GM19351 (cell line): ENCODE data around the gene AK2.
"Not testable (repeated sequence)": the region's sequence is repeated elsewhere in the genome, so short reads cannot be mapped to it uniquely, and the experiment has no call there.

Experiments
- ATAC-seq: cut with Tn5 transposase; IDR thresholded peaks from one replicate; pipeline ENCODE4 v1.9.1; 2021; ENCODE audit warnings: mild to moderate bottlenecking, moderate library complexity; ENCODE audit not compliant: unreplicated experiment

AK2 gene

GRCh38 chr1:33055210-33056008 lies 18.7 kb upstream of the AK2 start:
- ATAC-seq: no peak

DNA sequence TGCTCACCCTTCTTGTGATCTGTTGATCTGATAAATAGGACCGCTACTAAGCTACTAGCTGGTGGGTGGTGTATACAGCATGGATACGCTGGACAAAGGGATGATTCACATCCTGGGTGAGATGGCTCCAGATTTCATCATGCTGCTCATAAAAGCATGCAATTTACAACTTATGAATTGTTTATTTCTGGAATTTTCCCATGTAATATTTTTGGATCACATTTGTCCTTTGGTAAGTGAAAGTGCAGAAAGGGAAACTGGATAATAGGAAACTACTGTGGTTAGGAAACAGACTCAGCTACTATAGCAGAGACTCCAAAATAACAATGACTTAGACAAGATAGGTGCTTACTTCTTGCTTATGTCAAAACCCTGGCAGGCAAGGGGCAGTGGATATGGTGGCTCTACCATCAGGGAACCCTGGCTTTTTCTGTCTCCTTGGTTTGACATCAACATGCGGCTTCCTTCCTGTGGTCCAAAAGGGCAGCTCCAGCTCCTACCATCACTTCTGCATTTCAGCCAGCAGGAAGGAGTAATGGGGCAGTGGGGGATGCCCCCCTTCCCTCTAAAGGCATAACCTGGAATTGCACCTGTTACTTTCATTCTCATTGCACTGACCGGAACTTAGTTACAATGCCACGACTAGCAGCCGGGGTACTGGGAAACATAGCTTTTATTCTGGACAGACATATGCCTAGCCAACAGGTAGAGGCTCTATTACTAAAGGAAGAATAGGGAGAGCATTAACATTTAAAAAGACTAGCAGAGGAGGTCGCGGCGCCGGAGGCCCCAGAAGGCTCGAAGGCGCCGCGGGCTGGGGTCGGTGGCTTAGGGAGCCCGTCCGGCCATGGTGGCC lies 13.8 kb upstream of the AK2 start:
- ATAC-seq: no peak

DNA sequence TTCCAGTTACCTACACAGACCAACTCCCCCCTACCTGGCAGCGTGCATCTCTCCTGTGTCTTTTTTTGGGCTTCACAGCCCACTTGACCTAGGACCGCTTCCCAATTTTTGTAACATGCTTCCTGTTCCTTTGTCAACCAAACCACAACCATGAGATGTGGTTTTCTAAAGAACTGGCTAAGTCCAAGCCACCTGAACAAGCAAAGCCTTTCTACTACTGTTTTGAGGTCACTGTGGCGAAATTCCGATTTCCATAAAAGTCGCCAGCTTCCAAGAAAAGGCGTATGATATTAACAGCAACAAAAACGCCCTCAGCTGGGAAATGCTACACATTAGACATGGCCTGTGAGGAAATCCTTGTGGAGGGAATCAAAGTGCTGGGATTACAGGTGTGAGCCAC lies 12.7 kb upstream of the AK2 start:
- no peak for ATAC-seq

DNA sequence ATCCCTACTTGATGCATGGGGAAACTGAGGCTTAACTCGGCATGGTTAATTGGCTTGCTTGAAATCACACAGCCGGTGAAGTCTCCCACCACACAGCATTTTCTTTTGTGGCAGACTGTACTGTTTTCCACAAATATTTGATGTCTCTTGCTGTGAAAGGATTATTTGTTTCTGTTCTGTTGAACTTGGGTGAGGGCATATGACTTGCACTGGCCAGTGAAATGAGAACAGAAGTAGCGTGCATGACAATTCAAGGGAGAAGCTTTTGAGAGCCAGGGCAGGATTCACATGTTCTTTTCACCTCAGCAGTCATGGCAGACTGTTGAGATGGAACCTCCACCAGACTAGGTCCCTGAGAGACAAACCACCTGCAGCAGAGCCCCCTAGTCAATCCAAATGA lies 11.7 kb upstream of the AK2 start:
- ATAC-seq: no peak

DNA sequence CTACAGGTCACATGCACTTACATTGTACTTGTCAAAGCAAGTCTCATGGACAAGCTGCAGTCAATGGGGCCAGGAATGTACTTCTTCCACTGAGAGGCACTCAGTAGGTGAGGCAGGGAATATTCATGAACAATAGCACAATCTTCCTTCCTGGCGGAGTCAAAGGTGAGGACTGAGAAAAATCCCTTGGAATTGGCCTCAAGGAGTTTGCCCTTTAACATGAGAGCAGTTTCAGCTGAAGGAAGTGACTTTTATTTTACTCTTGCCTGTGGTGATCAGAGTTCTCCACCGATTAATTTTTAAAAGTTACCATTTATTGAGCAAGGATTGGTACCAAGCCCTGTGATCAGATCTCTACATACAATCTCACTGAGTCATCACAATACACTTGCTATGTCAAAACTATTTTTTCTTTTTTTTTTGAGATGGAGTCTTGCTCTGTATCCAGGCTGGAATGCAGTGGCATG lies 11.2 kb upstream of the AK2 start:
- no peak for ATAC-seq

DNA sequence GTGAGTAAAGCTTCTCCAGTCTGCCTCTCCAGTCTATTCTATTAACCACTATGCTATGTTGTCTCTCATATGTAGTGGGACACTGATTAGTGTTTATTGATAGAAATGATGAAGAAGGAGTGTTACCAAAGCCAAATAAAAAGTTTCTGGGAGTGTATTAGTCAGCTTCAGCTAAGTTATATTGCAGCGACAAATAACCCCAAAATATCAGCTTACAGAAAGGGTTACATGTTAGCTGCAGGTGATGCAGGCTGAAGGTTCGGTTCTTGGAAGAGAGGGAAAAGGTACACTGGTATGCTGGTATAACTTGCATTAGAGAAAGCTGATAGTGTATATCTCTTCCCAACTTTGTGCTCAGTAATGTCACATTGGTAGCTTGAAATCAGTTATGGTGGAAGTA lies 10.6 kb upstream of the AK2 start:
- ATAC-seq: no peak

DNA sequence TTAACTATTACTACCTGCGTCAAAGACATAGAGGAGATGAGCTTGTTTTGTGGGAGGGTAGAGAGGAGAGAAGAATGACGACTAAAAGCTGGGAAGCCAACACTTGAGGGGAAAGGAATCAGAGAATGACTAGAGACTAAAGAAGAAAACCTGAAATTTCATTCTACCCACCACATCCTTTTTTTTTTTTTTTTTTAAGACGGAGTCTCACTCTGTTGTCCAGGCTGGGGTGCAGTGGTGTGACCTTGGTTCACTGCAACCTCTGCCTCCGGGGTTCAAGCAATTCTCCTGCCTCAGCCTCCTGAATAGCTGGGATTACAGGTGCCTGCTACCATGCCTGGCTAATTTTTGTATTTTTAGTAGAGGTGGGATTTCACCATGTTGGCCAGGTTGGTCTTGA lies 9.6 kb upstream of the AK2 start:
- not testable (repeated sequence) for ATAC-seq

DNA sequence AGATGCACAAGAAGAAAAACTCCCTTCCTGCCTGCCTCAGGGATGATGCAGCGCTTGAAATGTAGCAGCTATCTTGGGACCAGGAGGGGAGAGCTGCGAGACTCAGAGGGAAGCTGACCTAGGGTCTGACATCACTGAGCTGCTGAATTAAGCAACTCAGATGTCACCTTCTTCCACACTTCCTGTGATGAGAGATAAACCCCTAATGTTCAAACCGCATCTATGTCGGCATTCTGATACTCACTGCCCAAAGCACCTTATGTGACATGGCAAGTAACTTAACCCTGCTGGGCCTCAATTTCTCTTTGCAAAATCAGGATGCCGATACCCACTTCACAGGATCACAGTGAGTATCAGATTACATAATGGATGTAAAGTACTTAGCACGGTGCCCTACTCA lies 9.1 kb upstream of the AK2 start:
- ATAC-seq: no peak

DNA sequence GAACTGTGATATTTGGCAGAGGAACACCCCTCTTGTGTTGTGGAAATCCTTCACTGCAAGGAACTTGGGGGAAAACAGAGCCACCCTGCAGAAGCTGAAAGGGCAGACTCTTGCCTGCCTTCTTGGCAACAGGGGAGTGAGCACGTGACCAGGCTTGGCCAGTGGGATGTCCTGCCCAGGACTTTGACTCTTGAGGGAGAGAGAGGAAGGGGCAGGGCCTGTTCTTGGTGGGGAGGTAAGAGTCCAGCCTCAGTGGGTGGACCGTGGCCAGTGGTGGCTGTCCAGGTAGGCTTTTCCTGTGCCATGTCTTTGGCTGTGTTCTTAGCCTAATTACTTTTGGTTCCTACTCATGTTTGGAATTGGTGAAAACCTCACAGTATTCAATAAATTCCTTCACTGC lies 8.6 kb upstream of the AK2 start:
- ATAC-seq: no peak

GRCh38 chr1:33043267-33044092 lies 6.8 kb upstream of the AK2 start:
- ATAC-seq: no peak

DNA sequence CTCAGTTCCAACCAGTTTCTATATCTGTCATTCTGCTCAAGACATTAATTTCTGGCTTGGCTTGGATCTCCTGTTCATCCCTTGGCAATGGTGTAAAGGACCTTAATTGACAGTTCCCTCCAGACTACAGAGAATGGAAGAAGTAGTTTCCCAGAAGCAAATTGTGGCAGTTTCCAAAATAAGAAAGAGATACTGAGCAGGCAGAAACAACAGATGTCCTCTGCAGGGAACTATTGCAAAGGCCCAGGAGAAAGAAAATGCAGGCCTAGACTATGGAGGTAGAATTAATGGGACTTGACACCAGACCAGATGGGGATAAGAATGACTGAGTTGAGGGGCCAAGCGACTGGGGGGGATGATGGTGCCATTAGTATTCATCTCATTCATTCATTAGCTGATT lies 6.1 kb upstream of the AK2 start:
- no peak for ATAC-seq

- no peak for ATAC-seq
Measured at GRCh38 chr1:33041026-33041425, 4.3 kb upstream of the AK2 start.

DNA sequence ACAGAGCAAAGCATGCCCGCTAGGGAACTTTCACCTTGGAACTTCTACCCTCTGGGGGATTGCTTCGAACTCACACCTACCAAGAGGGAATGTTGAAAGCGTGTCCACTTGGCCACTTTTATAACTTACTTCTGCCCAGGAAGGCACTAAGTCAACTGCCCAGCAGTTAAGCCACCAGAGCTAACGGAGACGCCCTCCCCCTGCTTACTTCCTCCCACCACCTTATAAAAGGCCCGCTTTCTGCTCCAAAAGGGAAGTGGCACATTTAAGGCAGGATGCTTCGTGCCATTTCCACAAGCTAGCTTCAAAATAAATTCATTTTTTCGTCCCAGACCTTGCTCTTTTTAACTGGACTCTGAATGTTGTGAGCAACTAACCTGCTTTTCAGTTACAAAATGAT lies 3.2 kb upstream of the AK2 start:
- ATAC-seq: no peak

GRCh38 chr1:33036051-33036525 lies 595 bp downstream of the AK2 start:
- no peak for ATAC-seq

- no peak for ATAC-seq
Measured at GRCh38 chr1:33032126-33032869, 4.4 kb downstream of the AK2 start.

- no peak for ATAC-seq
Measured at GRCh38 chr1:33031506-33031905, 5.2 kb downstream of the AK2 start.

DNA sequence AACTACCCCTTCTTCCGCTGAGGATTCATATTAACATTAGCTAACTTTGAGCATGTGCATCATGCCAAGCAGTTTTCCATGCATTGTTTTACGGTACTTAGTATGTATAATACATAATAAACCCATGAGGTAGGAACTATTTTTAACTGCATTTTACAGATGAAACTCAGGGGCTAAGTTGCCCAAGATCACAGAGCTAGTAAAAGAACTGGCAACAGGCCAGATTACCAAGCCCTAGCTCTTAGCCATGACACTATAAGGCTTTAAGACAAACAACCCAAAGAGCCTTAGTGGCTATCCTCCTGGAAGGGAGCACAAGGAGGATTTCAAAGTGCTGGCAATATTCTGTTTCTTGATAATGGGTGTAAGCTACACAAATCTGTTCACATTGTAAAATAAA lies 6.1 kb downstream of the AK2 start:
- no peak for ATAC-seq

DNA sequence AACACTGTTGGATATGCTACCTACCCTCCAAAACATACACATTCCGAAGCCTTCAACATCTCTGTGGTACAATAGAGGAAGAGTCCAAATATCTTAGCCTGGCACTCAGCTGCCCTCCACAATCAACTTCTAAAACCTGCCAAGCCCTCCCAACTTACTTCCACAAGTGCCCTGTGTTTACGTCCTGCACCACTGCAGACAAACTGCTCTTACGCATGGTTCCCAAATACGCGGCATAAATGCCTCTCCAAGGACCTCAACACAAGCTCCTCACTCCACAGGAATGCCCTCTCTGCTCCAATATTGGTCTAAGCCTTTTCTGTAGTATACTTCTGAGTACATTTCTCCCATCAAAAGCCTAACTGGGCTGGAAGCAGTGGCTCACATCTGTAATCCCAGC lies 6.8 kb downstream of the AK2 start:
- ATAC-seq: no peak

DNA sequence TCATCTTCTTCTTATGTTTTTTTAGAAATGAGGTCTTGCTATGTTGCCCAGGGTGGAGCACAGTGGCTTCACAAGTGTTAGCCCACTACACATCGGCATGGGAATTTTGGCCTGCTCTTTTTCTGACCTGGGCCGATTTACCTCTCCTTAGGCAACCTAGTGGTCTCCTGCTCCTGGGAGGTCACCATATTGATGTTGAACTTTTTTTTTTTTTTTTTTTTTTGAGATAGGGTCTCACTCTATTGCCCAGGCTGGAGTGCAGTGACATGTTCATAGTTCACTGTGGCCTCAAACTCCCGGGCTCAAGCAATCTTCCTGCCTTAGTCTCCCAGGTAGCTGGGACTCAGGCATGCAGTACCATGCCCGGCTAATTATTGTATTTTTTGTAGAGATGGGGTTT lies 7.5 kb downstream of the AK2 start:
- ATAC-seq: no peak

DNA sequence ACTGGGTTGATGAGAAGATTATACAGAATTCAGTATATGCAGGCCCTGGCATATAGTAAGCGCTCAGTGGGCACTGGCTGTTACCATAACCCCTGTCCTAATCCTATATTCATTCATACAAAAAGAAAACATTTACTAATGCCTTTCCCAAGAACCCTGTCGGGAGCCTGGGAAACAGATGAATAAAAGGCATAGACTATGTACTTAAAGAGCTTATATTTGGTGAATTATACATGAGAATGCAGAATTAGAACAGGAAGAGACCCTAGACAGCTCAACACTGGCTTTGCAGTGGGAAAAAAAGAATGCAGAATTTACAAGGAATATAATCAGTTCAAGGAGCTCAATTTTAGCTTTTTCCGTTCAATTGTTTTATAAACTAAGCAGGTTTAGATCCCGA lies 10.9 kb downstream of the AK2 start:
- no peak for ATAC-seq

GRCh38 chr1:33025180-33025569 lies 11.5 kb downstream of the AK2 start:
- no peak for ATAC-seq
